Hematopoietic multipotent progenitor cell treated with erythropoietin and hydrocortisone succinate and interleukin-3 and kit ligand, for 6 days (in vitro differentiated cells): ENCODE results near the gene JPH4.

Experiments used
- DNase-seq: peaks from one replicate; pipeline ENCODE4 v3.0.0-alpha.2; 2015

JPH4 gene

GRCh38 chr14:23577710-23578392 is 739 bp downstream of the JPH4 start:
- DNase-seq = no peak

- no peak for DNase-seq
Observed at GRCh38 chr14:23577004-23577681, 1.4 kb downstream of the JPH4 start.

- DNase-seq = no peak
Observed at GRCh38 chr14:23573384-23574015, 5.1 kb downstream of the JPH4 start.

- peak; percentile 63 for DNase-seq
Observed at GRCh38 chr14:23572836-23573235, 5.8 kb downstream of the JPH4 start.

DNA sequence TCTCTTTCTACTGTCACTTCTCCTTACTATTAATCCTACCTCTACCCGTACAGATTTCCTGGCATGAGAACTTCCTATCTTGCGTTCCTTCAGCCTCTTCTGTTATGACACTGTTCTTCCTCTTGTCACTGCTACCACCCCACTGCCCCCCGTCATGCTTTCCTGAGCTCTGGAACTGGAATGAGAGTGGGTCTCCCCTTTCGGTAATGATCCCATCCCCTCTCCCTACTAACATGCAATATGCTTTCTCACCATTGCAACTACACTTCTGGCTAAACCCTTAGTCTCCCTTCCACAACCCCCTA is 6.1 kb downstream of the JPH4 start:
- no peak for DNase-seq

GRCh38 chr14:23571701-23572523 is 6.7 kb downstream of the JPH4 start:
- DNase-seq = no peak

DNA sequence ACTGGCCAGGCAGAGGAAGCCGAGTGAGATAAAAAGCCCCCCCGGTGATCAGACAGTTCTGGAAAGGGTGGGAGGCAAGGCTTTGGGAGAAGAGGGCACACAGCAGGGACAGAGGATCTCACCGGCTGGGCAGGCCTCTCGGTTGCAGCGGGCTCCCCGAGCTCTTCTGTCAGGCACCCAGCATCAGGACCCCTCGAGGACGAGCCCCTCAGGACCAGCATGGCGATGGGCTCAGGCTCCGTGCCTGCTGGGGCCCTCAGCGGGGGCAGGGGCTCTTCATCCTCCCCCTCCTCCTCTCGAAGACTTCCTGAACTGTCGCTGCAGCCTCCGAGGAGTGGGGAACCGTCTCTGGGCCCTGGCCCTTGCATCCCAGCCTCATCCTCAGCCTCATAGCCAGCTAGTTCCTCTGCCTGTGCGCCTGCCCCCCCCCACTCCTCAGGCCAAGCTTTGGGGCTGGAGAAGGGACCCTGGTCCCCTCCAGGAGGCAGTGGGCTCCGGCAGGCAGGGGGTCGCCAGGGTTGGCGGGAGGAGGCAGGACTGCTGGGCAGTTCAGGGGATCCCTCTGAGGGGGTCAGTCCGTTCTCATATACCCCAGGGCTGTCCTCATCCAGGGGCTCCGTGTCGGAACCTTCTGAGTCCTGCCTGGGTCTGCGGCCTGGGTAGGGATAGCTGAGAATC is 7.6 kb downstream of the JPH4 start:
- no peak for DNase-seq

- DNase-seq = peak; percentile 71
Observed at GRCh38 chr14:23569443-23570151, 9.0 kb downstream of the JPH4 start.

DNA sequence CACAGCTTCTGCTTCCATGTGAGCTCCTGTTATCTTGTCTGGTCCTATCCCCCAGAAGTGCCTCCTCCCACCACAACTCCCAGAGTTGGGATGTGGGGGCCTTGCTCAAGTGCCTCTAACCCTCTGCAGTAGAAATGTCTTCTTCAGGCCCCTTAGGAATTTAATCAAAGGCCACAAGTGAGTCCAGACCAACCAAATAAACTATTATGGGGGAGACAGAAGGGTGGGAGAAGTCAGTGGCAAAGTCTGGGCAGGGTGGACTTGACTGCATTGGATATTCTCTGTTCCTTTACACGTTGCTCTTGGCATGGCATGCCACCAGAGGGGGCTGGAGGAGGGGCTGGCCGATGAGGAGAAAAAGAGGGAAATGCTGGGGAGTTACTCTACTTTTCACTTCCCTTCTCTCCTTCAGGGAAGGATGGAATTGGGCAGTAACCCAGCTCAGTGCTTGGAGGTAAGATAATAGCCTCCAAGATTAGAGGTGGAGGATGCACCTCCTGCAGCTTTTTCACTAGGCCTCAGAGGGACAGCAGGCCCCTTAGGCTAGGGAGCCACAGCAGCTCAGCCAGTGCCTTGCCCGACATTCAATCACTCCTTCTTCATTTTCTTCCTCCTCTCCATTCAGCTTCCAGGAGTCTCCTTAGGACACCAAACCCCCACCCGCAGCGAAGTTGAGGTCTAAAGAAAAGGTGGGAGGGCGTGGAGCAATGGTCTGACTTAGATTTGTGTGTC is 9.8 kb downstream of the JPH4 start:
- DNase-seq = peak; percentile 76

DNA sequence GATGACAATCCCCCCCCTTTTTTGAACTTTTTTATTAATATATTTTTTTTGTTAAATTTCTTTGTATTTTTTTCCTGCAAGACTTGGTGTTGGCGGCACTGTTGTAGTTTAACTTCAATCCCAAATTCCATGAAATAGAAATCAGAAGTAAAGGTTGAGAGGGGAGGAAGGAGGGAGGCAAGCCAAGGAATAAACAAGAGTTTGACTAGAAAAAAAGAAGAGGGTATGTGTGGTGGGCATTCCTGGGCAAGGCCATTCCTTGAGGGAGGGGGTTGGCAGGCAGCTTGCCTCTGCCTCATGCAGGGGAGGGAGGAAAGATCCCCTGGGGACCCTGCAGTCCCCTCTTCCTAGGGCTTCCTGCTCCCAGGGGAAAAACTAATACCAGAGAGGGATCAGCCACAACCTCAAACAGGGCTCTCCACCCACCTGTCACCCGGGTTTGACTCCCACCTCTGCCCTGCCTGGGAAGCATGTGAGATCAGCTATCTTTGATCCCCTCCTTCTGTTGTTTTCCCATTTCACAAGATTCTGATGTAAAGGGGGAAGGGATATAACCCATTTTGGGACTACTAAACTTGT is 10.5 kb downstream of the JPH4 start:
- DNase-seq = no peak

- peak; percentile 95 for DNase-seq
Observed at GRCh38 chr14:23567186-23568020, 11.2 kb downstream of the JPH4 start, which contains the start of gene AP1G2. AP1G2 (minus strand) TSS chr14:23567791; CDS start chr14:23567314, 477 bp downstream.

DNA sequence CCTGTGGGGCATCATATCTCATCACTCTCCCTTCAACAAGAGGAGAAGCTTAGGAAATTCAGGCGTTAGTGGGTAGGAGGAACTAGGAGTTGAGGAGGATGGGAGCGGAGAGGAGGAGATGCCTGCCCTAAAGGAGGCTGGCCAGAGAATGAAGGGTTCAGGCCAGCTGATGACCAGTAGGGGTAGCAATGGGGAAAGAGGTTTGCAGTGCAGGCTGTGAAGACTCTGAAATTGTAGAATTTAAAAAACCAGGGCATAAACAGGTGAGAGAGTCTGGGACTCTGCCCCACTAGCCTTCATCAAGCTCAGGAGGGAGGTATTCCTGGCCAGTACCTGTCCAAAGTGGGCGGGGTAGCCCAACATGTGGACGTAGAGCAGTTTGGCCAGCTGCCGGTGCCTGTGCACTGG is 11.8 kb downstream of the JPH4 start:
- no peak for DNase-seq

DNA sequence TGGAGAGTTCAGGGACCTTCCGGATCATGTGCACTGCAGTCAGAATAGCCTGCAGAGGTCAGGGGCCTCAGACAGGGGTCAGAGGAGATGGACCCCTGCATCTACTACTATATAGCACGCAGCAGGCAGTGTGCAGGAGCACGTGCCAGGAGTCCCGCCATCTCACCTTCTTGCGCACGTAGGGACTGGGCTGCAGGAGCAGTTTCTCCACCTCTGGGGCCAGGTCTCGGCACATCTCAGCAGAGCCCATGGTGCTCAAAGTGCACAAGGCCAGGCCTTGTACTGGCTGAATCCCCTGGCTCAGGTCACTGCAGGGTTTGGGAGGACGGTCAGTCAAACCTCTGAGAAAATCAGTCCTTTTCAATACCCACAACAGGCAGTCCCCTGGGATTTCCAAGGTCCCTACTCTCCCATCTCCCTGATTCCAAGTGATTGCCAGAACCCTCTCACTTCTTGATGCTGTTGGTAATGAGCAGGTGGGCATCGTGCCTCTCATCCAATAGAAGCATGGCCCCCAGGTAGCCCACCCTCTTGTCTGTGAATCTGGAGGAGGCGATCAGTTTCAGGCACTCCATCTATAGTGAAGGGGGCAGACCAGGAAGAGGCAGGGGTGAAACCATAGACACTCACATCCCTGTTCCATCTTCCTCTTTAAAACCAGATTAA is 12.3 kb downstream of the JPH4 start:
- no peak for DNase-seq

- no peak for DNase-seq
Observed at GRCh38 chr14:23565626-23566025, 13.0 kb downstream of the JPH4 start.

- no peak for DNase-seq
Observed at GRCh38 chr14:23564876-23565275, 13.7 kb downstream of the JPH4 start.

DNA sequence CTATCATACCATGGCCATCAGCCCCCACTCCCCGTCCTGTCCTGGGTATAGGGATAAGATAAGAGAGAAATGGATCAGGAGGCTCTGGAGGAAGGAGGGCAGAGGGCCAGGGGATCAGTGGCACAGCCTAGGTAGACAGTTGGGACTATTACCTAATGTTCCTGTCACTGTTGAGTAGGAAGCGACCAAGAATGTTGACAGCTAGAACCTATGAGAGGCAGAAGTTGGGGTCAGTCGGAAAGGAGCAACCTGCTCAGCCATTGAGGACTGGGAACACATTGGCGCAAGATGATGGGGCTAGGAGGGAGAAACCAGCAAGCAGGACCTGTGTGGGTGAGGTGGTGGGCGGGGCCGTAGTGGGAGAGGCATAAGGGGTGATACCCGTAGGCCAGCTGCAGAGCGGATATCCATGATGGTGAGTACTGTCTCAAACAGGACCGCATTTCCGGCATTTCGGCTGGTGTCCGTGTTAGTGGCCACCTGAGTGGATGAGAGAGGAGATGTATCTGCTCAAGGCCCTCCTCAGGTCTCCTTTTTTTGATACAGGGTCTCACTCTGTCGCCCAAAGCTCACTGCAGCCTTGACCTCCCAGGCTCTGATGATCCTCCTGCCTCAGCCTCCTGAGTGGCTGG is 14.3 kb downstream of the JPH4 start:
- no peak for DNase-seq

DNA sequence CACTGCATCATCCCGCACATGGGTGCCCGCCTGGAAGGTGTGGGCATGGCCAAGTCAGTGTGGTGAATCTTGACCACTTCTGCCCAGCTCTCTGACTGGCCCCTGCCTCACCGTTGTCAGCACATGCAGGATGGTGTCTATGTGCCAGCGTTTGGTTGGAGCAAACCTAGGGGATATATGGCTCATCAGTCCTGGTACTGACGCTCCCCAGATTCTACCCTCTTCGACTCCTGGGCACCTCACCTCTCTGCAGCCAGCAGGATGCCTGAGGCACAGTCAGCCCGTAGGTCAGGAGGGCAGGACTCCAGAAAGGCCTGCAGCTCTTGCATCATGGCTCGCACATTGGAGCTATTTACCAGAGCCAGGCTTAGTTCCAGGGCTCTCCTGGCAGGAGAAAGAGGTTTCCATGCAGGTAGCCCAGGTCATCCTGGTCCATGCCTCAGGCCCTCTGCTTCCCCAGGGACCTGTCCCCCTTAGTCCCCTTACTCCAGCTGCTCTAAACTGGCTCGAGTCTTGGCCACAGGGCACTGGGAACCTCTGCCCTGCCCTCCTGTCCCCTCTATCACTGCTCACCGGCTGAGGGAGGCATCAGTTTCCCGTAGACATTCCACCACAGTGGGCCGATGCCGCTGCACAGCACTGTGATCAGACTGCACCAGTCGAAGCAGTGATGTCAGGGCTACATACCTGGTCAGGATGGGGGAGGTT is 15.0 kb downstream of the JPH4 start:
- no peak for DNase-seq

DNA sequence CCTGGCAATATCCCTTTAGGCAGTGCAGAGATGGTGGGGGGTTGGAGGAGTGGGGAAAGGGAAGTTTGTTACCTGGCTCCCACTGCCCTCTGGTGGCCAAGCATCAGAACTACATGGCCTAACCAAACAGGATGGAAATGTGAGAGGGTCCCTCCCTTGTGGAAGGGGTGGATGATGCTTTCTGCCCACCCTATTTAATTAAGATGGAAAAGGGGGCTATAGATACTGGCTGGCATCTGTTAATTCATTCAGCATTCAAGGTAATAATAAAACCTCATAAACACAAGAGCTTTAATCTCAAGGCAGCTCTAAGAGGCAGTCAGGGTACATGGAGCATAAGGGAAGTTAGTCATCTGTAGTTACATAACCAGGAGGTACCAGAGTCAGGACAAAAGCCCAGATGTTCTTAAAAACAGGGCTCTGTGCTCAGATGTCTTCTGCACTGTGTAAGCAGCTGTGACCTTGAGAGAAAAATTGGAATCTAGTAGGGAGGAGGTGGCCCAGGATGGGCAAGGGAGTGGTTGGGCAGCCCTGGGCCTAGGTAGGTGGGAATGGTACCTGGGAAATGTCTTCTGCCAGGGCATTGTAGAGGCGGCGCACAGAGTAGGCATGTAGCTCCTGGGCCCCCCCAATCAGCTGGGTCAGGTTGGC is 15.6 kb downstream of the JPH4 start:
- peak; percentile 74 for DNase-seq
